Measurements from ENCODE around the gene LPAR2. TPM values are rescaled to one million over a fixed set of nuclear protein-coding genes. Genes with fewer than 3 reads are reported as not detected.

LPAR2 gene
- polyA plus RNA-seq, 1 of the 3 experiments (the other 2 are of a cell fraction): 4.5 TPM

DNA sequence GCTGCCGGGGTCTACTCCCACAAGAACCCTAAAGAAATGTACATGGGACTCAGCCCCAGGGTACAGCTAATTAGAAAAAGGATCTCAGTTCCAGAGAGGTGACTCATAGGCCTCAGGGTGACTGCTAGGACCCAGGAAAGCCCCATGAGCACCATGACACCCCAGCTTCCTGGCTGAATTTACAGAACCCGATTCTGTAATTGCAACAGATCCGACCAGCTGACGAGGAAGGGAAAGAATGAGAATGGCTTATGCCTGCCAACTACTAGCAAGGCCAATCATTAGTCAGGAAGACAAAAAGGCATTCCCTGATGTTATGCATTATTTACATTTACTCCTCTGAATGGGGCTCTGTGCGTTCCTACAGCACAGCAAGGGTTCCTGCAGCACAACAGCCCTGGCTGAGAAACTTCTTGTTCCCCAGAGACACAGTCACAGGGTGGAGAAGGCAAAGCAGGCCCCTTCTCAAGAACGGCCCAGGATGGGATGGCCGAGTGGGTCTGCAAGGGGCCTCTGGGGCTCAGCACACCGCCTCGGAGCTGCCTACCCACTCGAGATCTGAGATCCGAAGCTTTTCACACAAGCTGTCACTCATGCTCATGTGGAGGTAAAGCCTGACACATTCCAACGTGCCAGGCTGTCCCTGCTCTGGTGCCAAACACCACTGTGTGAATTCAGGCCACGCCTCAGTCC is 36.7 kb downstream of the LPAR2 start:
- Histone ChIP-seq H3K27ac (ENCODE audit: low read depth in 2 of 2, low read length in 1 of 2) (peak overlapping the region; percentile 18 to 77; a peak in 3 of 4 replicates), H3K9me3 (no peaks in the 10 kb centered on the region), H2AFZ (ENCODE audit: low read depth) (peak overlapping the region; percentile 31; the same call in 1 of the 2 replicates)

More for the DNA sequence above, 36.7 kb downstream of the LPAR2 start:
- H4K20me1 ChIP-seq (ENCODE audit: insufficient read depth): no peaks in the 10 kb centered on the region
- peak overlapping the region; percentile 68 for H3K4me2 ChIP-seq
- H3F3A ChIP-seq (replicated peaks; ENCODE audit: insufficient read depth): peaks cover 13% of the 10 kb centered on the region
- 40% methylated on average over 9 of the region's 13 CpGs for WGBS (ENCODE audit: low lambda C conversion rate)
- ChIA-PET CTCF (interaction anchor here (1.0 to 1.8 kb wide), 4 partner anchors 37 to 59 kb away, joined by 3 to 9 read pairs (median 6); partner anchors contain the start of gene GMIP), POLR2A (no interaction called here)
- DNase-seq: no peak
- H3K79me2 ChIP-seq (ENCODE audit: insufficient read depth): no peaks in the 10 kb centered on the region
- H3K4me1 ChIP-seq (ENCODE audit: control insufficient read depth in 1 of 2, insufficient read depth in 2 of 2, low read depth in 1 of 2, low read length in 1 of 2): peaks cover 14 to 18% of the 10 kb centered on the region in 2 experiments; a peak in 3 of 4 replicates
- no peaks in the 10 kb centered on the region for H3K36me3 ChIP-seq (replicated peaks in 1 of 2; ENCODE audit: control insufficient read depth in 1 of 2, insufficient read depth in 2 of 2, low read length in 1 of 2)
- H3K9me2 ChIP-seq: no peaks in the 10 kb centered on the region
- no peak overlapping the region for H3K4me3 ChIP-seq (ENCODE audit: low read depth in 2 of 2, low read length in 1 of 2)
- H3K27me3 ChIP-seq (ENCODE audit: insufficient read depth): no peaks in the 10 kb centered on the region
- H3K9ac ChIP-seq: 0 out of 2 replicates have a peak overlapping the region, but pooled peaks have one; percentile 28
- TF ChIP-seq, protein P1, sequence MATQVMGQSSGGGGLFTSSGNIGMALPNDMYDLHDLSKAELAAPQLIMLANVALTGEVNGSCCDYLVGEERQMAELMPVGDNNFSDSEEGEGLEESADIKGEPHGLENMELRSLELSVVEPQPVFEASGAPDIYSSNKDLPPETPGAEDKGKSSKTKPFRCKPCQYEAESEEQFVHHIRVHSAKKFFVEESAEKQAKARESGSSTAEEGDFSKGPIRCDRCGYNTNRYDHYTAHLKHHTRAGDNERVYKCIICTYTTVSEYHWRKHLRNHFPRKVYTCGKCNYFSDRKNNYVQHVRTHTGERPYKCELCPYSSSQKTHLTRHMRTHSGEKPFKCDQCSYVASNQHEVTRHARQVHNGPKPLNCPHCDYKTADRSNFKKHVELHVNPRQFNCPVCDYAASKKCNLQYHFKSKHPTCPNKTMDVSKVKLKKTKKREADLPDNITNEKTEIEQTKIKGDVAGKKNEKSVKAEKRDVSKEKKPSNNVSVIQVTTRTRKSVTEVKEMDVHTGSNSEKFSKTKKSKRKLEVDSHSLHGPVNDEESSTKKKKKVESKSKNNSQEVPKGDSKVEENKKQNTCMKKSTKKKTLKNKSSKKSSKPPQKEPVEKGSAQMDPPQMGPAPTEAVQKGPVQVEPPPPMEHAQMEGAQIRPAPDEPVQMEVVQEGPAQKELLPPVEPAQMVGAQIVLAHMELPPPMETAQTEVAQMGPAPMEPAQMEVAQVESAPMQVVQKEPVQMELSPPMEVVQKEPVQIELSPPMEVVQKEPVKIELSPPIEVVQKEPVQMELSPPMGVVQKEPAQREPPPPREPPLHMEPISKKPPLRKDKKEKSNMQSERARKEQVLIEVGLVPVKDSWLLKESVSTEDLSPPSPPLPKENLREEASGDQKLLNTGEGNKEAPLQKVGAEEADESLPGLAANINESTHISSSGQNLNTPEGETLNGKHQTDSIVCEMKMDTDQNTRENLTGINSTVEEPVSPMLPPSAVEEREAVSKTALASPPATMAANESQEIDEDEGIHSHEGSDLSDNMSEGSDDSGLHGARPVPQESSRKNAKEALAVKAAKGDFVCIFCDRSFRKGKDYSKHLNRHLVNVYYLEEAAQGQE (IDR thresholded peaks at IDR 0.05; ENCODE audit: low read depth, low read length): no peak
- peak; percentile 29; the same call in 1 of the 2 replicates for TF ChIP-seq NFIC (IDR thresholded peaks at IDR 0.05; ENCODE audit: borderline replicate concordance)
- TF ChIP-seq TCF12 (IDR thresholded peaks at IDR 0.05): peak; percentile 38; the same call in 1 of the 2 replicates
- TF ChIP-seq RAD21 (IDR thresholded peaks at IDR 0.05; ENCODE audit: low read length): no peak
- no peak for TF ChIP-seq YY1 (IDR thresholded peaks at IDR 0.05; ENCODE audit: low read depth)
- TF ChIP-seq, protein P2, sequence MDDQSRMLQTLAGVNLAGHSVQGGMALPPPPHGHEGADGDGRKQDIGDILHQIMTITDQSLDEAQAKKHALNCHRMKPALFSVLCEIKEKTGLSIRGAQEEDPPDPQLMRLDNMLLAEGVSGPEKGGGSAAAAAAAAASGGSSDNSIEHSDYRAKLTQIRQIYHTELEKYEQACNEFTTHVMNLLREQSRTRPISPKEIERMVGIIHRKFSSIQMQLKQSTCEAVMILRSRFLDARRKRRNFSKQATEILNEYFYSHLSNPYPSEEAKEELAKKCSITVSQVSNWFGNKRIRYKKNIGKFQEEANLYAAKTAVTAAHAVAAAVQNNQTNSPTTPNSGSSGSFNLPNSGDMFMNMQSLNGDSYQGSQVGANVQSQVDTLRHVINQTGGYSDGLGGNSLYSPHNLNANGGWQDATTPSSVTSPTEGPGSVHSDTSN (IDR thresholded peaks at IDR 0.05): peak; percentile 47; the same call in 1 of the 2 replicates
- TF ChIP-seq FOSL2 (IDR thresholded peaks at IDR 0.05; ENCODE audit: borderline replicate concordance, low read depth): peak; percentile 65
- TF ChIP-seq, protein P3, sequence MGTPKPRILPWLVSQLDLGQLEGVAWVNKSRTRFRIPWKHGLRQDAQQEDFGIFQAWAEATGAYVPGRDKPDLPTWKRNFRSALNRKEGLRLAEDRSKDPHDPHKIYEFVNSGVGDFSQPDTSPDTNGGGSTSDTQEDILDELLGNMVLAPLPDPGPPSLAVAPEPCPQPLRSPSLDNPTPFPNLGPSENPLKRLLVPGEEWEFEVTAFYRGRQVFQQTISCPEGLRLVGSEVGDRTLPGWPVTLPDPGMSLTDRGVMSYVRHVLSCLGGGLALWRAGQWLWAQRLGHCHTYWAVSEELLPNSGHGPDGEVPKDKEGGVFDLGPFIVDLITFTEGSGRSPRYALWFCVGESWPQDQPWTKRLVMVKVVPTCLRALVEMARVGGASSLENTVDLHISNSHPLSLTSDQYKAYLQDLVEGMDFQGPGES (IDR thresholded peaks at IDR 0.05; ENCODE audit: low read depth, low read length): no peak
- peak; percentile 29 for TF ChIP-seq JUND (IDR thresholded peaks at IDR 0.05)
- no peak for TF ChIP-seq EP300 (IDR thresholded peaks at IDR 0.05; ENCODE audit: borderline replicate concordance in 1 of 2, low read depth in 1 of 2, low read length in 1 of 2)
